ENCODE results near the gene ERBB2.

DNA sequence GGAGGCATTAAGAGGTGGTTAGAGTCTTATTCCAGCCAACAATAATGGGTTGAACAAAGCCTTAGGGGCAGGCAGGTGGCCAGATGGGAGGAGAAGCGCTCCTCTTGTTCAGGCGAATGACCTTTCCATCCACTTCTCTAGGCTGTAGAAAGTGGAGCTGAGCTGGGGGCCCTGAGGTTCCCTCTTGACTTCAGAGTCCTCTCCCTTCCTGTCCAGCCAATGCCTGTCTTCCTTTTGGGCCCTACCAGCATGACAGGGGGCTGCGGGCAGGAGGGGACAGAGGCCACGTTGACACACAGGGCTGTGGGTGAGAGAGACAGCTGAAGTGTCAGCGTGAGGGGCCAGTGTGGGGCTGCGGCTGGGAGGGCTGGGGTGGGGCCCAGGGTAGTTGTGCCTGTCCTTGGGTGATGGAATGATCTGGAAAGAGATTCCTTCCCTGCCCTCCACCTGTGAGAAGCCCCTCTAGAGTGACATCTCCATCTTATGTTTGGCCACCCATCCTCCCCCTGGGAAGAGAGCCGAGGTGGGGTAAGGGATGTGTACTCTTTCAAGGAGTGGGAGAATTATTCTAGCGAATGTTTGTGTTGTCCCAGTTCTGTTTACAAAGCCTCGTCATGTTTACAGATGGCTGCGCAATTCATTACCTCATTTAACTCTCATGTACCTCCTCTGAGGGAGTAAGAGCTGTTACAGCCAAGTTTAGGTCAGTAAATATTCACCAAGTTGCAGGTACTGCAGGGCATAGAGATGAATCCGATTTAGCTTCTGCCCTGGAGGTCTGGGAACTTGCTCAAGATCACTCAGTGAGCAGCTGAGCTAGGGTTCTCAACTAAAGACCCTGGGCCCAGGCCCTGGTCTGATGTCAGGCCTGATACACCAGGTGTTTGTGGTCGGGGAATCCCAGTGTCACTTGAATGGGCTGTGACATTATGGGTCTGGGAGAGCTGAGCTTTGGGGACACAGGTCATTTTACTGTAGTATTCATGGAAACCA lies 3.3 kb downstream of the ERBB2 start:
- no peak for TF ChIP-seq POLR2AphosphoS5 (IDR thresholded peaks at IDR 0.05)
- TF ChIP-seq, protein P1, sequence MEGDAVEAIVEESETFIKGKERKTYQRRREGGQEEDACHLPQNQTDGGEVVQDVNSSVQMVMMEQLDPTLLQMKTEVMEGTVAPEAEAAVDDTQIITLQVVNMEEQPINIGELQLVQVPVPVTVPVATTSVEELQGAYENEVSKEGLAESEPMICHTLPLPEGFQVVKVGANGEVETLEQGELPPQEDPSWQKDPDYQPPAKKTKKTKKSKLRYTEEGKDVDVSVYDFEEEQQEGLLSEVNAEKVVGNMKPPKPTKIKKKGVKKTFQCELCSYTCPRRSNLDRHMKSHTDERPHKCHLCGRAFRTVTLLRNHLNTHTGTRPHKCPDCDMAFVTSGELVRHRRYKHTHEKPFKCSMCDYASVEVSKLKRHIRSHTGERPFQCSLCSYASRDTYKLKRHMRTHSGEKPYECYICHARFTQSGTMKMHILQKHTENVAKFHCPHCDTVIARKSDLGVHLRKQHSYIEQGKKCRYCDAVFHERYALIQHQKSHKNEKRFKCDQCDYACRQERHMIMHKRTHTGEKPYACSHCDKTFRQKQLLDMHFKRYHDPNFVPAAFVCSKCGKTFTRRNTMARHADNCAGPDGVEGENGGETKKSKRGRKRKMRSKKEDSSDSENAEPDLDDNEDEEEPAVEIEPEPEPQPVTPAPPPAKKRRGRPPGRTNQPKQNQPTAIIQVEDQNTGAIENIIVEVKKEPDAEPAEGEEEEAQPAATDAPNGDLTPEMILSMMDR (IDR thresholded peaks at IDR 0.05) = no peak
- no peak for TF ChIP-seq POLR2A (IDR thresholded peaks at IDR 0.05)

Measured in transverse colon (tissue), 4 donors.